BLaER1 (cell line): Measurements from ENCODE around the gene SMG6.

Source experiments
- H3K27ac ChIP-seq: shearing (Covaris generic); formaldehyde crosslinking; 2 replicates; pipeline ENCODE4 v1.8.1; 2022
- H3K27me3 ChIP-seq: shearing (Covaris generic); formaldehyde crosslinking; 2 replicates; pipeline ENCODE4 v1.8.1; 2022
- H3K36me3 ChIP-seq: shearing (Covaris generic); formaldehyde crosslinking; 2 replicates; pipeline ENCODE4 v1.8.1; 2022
- H3K4me1 ChIP-seq: shearing (Covaris generic); formaldehyde crosslinking; 2 replicates; pipeline ENCODE4 v1.8.1; 2022
- H3K4me2 ChIP-seq: shearing (Covaris generic); formaldehyde crosslinking; 2 replicates; pipeline ENCODE4 v1.8.1; 2022
- H3K4me3 ChIP-seq: shearing (Covaris generic); formaldehyde crosslinking; 2 replicates; pipeline ENCODE4 v1.8.1; 2022
- H3K9ac ChIP-seq: shearing (Covaris generic); formaldehyde crosslinking; 2 replicates; pipeline ENCODE4 v1.8.1; 2022
- H3K9me3 ChIP-seq: shearing (Covaris generic); formaldehyde crosslinking; 2 replicates; pipeline ENCODE4 v1.8.1; 2022
- H4K20me1 ChIP-seq: shearing (Covaris generic); formaldehyde crosslinking; 2 replicates; pipeline ENCODE4 v1.8.1; 2022
- Cebpa-rat ChIP-seq: shearing (Covaris generic); IDR thresholded peaks from 2 replicates; pipeline ENCODE4 v1.8.1; 2022

The SMG6 gene

DNA sequence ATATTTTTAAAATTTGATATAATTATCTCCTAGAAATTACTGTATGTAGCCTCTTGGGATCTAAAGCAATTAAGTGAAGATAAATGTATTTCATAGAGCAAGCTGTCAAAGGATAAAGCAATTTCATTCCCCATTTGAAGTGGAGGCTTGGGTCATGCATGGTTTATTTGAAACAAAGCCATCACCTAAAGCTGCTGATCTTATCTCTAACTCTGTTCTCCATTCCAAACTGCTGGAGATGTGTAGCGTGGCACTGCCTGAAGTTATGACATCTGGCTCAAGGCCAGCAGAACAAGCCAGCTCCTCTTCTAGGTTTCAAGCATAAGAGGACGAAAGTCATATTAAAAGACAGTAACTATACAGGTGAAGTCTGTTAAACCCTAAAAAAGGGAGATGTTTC is 164.8 kb downstream of the SMG6 start:
- 0 out of 2 replicates have a peak overlapping the region, but pooled peaks have one; percentile 3 for H3K9ac ChIP-seq
- peaks cover 22% of the 10 kb centered on the region for H3K36me3 ChIP-seq
- no peaks in the 10 kb centered on the region for H3K27me3 ChIP-seq
- H3K4me1 ChIP-seq: peaks cover 40% of the 10 kb centered on the region
- peak overlapping the region; percentile 53 for H3K27ac ChIP-seq
- no peaks in the 10 kb centered on the region for H4K20me1 ChIP-seq
- H3K9me3 ChIP-seq: no peaks in the 10 kb centered on the region
- H3K4me2 ChIP-seq: peak overlapping the region; percentile 55
- TF ChIP-seq Cebpa-rat: no peak
- H3K4me3 ChIP-seq: no peak overlapping the region

DNA sequence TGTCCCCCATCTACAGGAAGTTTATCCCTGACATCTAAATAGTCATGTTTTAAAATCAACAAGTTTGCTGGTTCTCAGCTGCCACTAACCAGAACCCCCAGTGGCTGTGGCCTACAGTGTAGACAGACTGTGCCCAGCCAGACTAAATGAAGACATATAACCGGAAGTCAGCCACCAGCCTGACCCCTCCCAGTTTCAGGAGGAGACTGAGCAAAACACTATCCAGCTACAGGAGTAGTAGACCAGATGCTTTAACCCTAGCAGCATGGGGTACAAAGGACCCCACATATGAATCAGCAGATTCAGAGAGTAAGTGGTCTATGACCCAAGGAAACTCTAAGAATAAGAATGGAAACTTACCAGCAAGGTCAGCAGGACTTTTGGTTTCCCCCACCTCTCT is 165.3 kb downstream of the SMG6 start:
- Histone ChIP-seq H3K9ac (no peak overlapping the region), H3K36me3 (peaks cover 26% of the 10 kb centered on the region), H3K4me2 (peak overlapping the region; percentile 55)

DNA sequence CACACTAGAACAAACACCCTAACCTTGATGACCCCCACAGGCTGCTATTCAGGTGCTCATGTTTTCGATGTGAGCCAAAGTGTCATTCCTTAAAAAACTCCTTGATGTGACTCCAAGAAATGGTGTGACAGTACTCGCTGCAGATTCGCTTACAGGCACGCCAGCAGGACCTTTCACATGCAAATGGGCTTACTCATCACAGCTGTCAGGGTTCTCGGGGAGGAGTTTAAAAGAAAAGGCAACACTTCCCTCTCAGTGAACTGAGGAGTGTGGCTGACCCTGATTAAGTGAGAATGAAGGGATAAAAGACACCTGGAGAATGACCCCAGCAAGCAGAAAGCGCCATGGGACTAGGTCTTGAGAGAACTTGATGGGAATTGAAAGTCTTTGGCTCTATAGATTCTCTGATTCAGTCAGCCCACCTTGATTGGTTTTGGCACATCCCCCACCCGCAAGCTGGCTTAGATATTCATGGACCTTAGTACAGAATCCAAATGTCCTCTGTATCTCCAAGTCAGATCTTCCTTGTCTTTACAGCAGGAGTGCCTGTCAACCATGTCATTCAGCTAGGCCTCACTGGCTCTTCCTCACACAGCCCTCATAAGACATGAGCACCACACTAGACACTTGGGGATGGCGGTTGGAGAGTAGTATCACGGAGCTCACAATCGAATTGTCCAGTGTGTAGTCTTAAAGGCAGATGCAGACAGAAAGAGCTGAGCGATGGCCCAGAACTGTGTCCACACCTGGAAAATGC is 166.1 kb downstream of the SMG6 start:
- Histone ChIP-seq H3K9me3 (no peaks in the 10 kb centered on the region), H3K9ac (no peak overlapping the region), H3K36me3 (peaks cover 34% of the 10 kb centered on the region), H3K27ac (peak overlapping the region; percentile 53; the same call in 1 of the 2 replicates), H4K20me1 (no peaks in the 10 kb centered on the region), H3K27me3 (no peaks in the 10 kb centered on the region), H3K4me3 (no peak overlapping the region), H3K4me1 (peaks cover 40% of the 10 kb centered on the region), H3K4me2 (peak overlapping the region; percentile 55)
- TF ChIP-seq Cebpa-rat: no peak

More for the DNA sequence above, 165.3 kb downstream of the SMG6 start:
- no peak overlapping the region for H3K4me3 ChIP-seq
- no peak for TF ChIP-seq Cebpa-rat
- no peaks in the 10 kb centered on the region for H3K9me3 ChIP-seq
- no peaks in the 10 kb centered on the region for H4K20me1 ChIP-seq
- no peaks in the 10 kb centered on the region for H3K27me3 ChIP-seq
- H3K27ac ChIP-seq: peak overlapping the region; percentile 53
- H3K4me1 ChIP-seq: peaks cover 40% of the 10 kb centered on the region

DNA sequence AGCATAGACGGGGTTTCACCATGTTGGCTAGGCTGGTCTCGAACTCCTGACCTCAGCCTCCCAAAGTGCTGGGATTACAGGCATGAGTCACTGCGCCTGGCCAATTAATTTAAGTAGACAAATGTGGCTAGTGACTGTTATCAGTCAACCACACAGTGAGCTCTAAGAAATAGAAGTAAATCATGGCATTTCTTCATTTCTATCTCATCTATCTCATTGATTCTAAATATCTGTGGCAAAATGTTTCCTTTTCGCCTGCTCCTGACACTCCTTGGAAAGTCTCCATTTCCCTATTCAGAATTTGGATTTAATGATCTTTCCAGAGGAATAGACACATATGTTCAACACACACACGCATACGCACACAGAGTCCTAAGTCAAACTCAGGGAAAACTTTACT is 167.3 kb downstream of the SMG6 start:
- Histone ChIP-seq H3K4me2 (peak overlapping the region; percentile 9; the same call in 1 of the 2 replicates), H3K27ac (no peak overlapping the region), H3K9me3 (no peaks in the 10 kb centered on the region), H3K4me1 (peaks cover 40% of the 10 kb centered on the region), H4K20me1 (no peaks in the 10 kb centered on the region), H3K9ac (no peak overlapping the region), H3K36me3 (peaks cover 44% of the 10 kb centered on the region), H3K4me3 (no peak overlapping the region), H3K27me3 (no peaks in the 10 kb centered on the region)
- TF ChIP-seq Cebpa-rat: no peak

DNA sequence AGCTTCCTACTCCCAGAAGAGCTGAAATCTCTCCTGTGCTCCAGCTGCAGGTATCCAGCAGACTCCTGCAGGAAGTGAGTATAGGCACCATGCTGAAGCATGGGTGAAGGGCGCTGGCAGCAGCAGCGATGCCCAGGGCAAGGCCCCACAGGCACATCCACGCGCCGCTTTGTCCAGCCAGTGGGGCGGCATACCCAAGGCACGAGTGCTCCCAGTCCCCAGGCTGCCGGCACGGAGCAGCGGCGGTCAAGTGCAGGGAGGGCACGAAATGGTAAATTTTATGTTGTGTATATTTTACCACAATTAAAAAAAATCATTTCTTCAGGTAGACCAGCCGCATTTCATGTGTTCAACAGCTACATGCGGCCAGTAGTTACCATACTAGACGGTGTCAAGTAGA is 175.6 kb downstream of the SMG6 start:
- H3K36me3 ChIP-seq: peaks cover 43% of the 10 kb centered on the region
- H3K4me1 ChIP-seq: peaks cover 20% of the 10 kb centered on the region
- no peak overlapping the region for H3K4me3 ChIP-seq
- no peak overlapping the region for H3K9ac ChIP-seq
- peaks cover 11% of the 10 kb centered on the region; the same call in 1 of the 2 replicates for H4K20me1 ChIP-seq
- no peak for TF ChIP-seq Cebpa-rat
- H3K9me3 ChIP-seq: no peaks in the 10 kb centered on the region
- no peak overlapping the region for H3K4me2 ChIP-seq
- H3K27me3 ChIP-seq: no peaks in the 10 kb centered on the region
- H3K27ac ChIP-seq: no peak overlapping the region

DNA sequence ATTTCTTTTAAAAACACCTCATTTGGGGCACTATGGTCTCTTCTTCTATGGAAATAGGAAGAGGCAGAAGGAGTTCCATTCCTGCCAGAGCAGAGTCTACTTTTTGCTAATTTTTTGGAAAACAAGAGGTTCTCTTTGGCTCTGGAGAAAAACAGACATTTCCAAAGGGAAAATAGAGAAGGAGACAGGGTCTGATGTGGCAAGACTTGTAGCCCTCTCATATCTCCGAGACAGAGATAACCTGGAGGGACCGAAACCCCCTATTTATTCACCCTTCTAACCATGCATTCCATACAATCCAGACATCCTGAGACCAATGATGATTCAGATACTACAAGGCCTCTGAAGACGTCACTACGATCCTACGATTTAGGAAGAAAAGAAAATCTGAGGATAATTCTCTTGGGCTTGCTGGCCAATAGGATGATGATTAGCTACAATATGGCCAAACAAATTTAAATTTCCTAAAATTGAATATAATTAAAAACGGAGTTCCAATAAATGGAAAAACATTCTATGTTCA is 178.5 kb downstream of the SMG6 start:
- TF ChIP-seq Cebpa-rat: no peak
- no peak overlapping the region for H3K27ac ChIP-seq

DNA sequence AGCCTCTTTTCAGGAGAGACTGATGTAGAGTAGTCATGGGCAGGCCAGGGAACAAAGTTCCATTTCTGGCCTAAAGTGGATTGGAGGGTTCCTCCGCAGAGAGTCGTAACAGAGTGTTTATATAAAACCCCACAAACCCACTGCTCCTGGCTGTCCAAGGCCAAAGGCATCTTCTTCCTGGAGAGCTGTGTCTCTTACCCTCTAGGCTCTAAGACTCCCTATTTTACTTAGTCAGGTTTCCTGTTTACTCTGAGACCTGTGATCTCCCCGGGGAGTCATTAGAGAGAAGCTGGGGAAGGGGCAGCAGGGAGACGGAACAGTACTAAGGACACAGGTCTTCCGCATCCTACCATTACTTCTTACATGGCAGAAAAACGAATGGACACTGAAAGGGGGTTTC is 179.2 kb downstream of the SMG6 start:
- H3K36me3 ChIP-seq: peaks cover 60% of the 10 kb centered on the region
- H3K4me2 ChIP-seq: peak overlapping the region; percentile 61
- peak overlapping the region; percentile 40 for H3K27ac ChIP-seq
- H4K20me1 ChIP-seq: peaks cover 12% of the 10 kb centered on the region; the same call in 1 of the 2 replicates
- peaks cover 26% of the 10 kb centered on the region for H3K4me1 ChIP-seq
- no peak for TF ChIP-seq Cebpa-rat
- H3K9me3 ChIP-seq: no peaks in the 10 kb centered on the region
- no peaks in the 10 kb centered on the region for H3K27me3 ChIP-seq
- 0 out of 2 replicates have a peak overlapping the region, but pooled peaks have one; percentile 2 for H3K9ac ChIP-seq
- H3K4me3 ChIP-seq: no peak overlapping the region

More for the DNA sequence above, 178.5 kb downstream of the SMG6 start:
- H3K4me1 ChIP-seq: peaks cover 26% of the 10 kb centered on the region
- no peak overlapping the region for H3K4me3 ChIP-seq
- peak overlapping the region; percentile 61 for H3K4me2 ChIP-seq
- H3K27me3 ChIP-seq: no peaks in the 10 kb centered on the region
- no peak overlapping the region for H3K9ac ChIP-seq
- no peaks in the 10 kb centered on the region for H3K9me3 ChIP-seq
- peaks cover 12% of the 10 kb centered on the region; the same call in 1 of the 2 replicates for H4K20me1 ChIP-seq
- H3K36me3 ChIP-seq: peaks cover 54% of the 10 kb centered on the region

DNA sequence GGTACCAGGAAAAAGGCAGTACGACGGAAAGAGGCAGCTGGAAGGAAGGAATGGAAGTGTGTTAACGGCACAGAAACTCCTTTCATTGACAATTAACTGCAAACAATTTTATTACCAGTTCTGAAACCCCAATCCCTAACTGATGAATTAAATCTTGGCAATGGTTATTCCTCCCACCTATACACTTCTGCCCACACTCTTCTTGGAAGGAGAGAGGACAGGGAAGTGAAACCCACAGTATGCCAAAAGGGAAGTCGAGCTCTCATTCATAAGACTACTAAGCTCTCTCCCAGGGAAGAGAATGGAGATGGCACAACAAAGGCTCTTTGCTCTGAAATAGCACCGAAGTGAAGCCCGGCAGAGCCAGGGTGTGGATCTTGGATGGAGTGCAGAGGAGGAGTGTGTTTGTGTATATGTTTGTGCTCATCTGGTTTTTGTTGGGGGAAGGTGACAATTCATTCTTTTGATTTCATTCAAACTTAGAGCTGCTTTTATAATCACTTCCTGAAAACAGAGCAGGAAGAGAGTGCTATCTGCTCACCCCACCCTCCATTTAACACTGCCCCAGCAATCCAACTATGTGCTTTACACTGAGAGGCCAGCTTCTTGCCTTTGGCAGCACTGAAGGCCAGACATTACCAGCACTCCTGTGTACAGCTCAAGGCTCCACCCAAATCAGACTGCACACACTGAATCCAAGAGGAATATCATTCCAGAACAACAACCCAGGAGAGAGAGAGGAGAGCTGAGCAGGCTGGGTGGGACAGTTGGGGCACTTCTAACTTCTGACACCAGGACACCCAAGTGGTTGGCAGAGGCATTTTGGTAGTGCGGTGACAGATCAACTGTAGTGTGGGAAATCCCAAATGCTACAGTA is 180.0 kb downstream of the SMG6 start:
- H3K4me2 ChIP-seq: peak overlapping the region; percentile 61

DNA sequence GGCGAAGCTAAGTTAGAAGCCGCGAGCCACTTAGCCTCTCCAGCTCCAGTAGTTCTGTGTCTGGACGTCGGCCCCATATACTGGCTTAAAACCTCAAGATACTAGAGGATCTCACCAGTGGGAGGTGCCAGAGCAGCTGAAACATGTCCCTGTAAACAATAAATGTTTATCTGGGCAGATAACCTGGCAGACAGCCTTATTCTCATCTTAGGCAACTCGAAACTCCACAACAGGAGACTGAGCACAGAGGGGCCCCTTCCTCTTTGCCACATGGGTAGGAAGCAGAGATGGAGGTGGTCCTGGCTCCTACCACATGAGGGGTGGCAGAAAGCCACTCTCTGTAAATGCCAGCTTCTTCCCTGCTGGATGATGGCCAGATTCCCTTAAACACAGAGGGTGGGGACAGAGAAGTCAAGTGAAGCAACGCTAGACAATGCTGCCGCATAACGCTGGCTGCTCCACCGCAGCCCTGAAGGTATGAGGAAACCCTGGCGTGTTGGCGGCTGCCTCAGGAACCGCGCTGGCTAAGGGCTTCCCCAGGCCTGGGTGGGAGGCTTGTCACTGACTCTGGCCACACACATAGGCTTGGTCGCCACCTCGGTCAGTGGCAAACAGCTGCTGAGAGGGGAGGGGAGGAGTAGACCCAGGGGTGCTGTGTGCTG is 180.8 kb downstream of the SMG6 start:
- no peak for TF ChIP-seq Cebpa-rat
- Histone ChIP-seq H3K4me3 (no peak overlapping the region), H3K27ac (no peak overlapping the region; the same call in 1 of the 2 replicates), H4K20me1 (peaks cover 15% of the 10 kb centered on the region; the same call in 1 of the 2 replicates), H3K4me1 (peaks cover 41% of the 10 kb centered on the region), H3K4me2 (peak overlapping the region; percentile 61), H3K36me3 (peaks cover 59% of the 10 kb centered on the region), H3K9ac (no peak overlapping the region), H3K9me3 (no peaks in the 10 kb centered on the region), H3K27me3 (no peaks in the 10 kb centered on the region)

More for the DNA sequence above, 180.0 kb downstream of the SMG6 start:
- Histone ChIP-seq H3K9ac (0 out of 2 replicates have a peak overlapping the region, but pooled peaks have one; percentile 2), H3K36me3 (peaks cover 63% of the 10 kb centered on the region), H3K27me3 (no peaks in the 10 kb centered on the region), H3K27ac (peak overlapping the region; percentile 40), H3K4me1 (peaks cover 33% of the 10 kb centered on the region), H3K9me3 (no peaks in the 10 kb centered on the region), H3K4me3 (no peak overlapping the region), H4K20me1 (peaks cover 12% of the 10 kb centered on the region; the same call in 1 of the 2 replicates)
- TF ChIP-seq Cebpa-rat: no peak
